Panc1 (cell line): ENCODE results near the gene FAM98C.

Experiments used
- CTCF ChIP-seq: fragments of 450-650 bp; IDR thresholded peaks from 2 replicates; pipeline ENCODE4 v1.5.1; 2017; ENCODE audit warnings: mild to moderate bottlenecking
- POLR2AphosphoS5 ChIP-seq: IDR thresholded peaks from 2 replicates; pipeline ENCODE4 v1.6.1; 2012; ENCODE audit warnings: mild to moderate bottlenecking, low read depth, low read length, moderate library complexity
- SIN3A ChIP-seq: IDR thresholded peaks from 2 replicates; pipeline ENCODE4 v1.6.1; 2012; ENCODE audit warnings: low read depth, mild to moderate bottlenecking, low read length, moderate library complexity, borderline replicate concordance; ENCODE audit not compliant: insufficient read depth
- TCF7L2 ChIP-seq: IDR thresholded peaks from 2 replicates; pipeline ENCODE4 v1.6.1; 2011; ENCODE audit warnings: mild to moderate bottlenecking, low read depth, low read length, inconsistent platforms
- TF ChIP-seq, protein P1 (sequence below), 2 experiments: IDR thresholded peaks; 2 replicates each; pipeline ENCODE4 v1.6.1; 2011 to 2012; ENCODE audit warnings: low read depth in 2 of 2, control low read depth in 1 of 2, low read length in 1 of 2, mild to moderate bottlenecking in 1 of 2, moderate library complexity in 1 of 2; ENCODE audit not compliant: insufficient read depth in 1 of 2

GRCh38 chr19:38434549-38435051 is 31.7 kb downstream of the FAM98C start:
- TF ChIP-seq CTCF (no peak), POLR2AphosphoS5 (no peak), TCF7L2 (no peak), SIN3A (no peak)
- TF ChIP-seq, protein P1, sequence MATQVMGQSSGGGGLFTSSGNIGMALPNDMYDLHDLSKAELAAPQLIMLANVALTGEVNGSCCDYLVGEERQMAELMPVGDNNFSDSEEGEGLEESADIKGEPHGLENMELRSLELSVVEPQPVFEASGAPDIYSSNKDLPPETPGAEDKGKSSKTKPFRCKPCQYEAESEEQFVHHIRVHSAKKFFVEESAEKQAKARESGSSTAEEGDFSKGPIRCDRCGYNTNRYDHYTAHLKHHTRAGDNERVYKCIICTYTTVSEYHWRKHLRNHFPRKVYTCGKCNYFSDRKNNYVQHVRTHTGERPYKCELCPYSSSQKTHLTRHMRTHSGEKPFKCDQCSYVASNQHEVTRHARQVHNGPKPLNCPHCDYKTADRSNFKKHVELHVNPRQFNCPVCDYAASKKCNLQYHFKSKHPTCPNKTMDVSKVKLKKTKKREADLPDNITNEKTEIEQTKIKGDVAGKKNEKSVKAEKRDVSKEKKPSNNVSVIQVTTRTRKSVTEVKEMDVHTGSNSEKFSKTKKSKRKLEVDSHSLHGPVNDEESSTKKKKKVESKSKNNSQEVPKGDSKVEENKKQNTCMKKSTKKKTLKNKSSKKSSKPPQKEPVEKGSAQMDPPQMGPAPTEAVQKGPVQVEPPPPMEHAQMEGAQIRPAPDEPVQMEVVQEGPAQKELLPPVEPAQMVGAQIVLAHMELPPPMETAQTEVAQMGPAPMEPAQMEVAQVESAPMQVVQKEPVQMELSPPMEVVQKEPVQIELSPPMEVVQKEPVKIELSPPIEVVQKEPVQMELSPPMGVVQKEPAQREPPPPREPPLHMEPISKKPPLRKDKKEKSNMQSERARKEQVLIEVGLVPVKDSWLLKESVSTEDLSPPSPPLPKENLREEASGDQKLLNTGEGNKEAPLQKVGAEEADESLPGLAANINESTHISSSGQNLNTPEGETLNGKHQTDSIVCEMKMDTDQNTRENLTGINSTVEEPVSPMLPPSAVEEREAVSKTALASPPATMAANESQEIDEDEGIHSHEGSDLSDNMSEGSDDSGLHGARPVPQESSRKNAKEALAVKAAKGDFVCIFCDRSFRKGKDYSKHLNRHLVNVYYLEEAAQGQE (IDR thresholded peaks at IDR 0.05; ENCODE audit: insufficient read depth in 1 of 2, low read depth in 2 of 2, low read length in 1 of 2): no peak
